Upper lobe of right lung (tissue), 1 donor: ENCODE measurements around the gene SLC39A7. TPM values are rescaled to one million over a fixed set of nuclear protein-coding genes. Genes with fewer than 3 reads are reported as not detected.

Source experiments
- ATAC-seq: fragments of 200-7000 bp; cut with Tn5 transposase; one replicate; pipeline ENCODE4 v1.9.1; 2020; ENCODE audit warnings: mild to moderate bottlenecking, moderate library complexity
- DNase-seq: peaks from one replicate; pipeline ENCODE4 v3.0.0-alpha.2; 2020
- H3K27ac ChIP-seq: fragments of 200-600 bp; one replicate; pipeline ENCODE4 v1.8.0; 2022
- H3K27me3 ChIP-seq: fragments of 200-600 bp; one replicate; pipeline ENCODE4 v1.8.0; 2022; ENCODE audit warnings: mild to moderate bottlenecking
- H3K36me3 ChIP-seq: fragments of 200-600 bp; one replicate; pipeline ENCODE4 v1.8.0; 2022
- H3K4me1 ChIP-seq: fragments of 200-600 bp; one replicate; pipeline ENCODE4 v1.8.0; 2022
- H3K4me3 ChIP-seq: fragments of 200-600 bp; one replicate; pipeline ENCODE4 v1.8.0; 2022; ENCODE audit warnings: mild to moderate bottlenecking
- H3K9me3 ChIP-seq: fragments of 200-600 bp; one replicate; pipeline ENCODE4 v1.8.0; 2022
- intact Hi-C: fragments of 100-400 bp; cut with DNase I; formaldehyde crosslinking; loops from one replicate; pipeline ENCODE4 v1.11.0; 2022
- total RNA-seq: library from RNA; stranded (reverse); fragmentation: NEBNext Ultra II Directional; extraction: Animal tissue kit (Norgen Biotek cat#: 25700); gene quantifications from one replicate; pipeline ENCODE4 v1.2.1, GENCODE V29; 2021
- TF ChIP-seq, protein P1 (sequence below): fragments of 200-600 bp; IDR thresholded peaks from one replicate; pipeline ENCODE4 v1.8.0; 2022; ENCODE audit warnings: antibody characterized with exemption
- donor health status: DM: no; HTN: yes; CAD: no; lungs with severe emphysema.

The SLC39A7 gene
- total RNA-seq, 1 donor from 2014 or later: 89.1 TPM

DNA sequence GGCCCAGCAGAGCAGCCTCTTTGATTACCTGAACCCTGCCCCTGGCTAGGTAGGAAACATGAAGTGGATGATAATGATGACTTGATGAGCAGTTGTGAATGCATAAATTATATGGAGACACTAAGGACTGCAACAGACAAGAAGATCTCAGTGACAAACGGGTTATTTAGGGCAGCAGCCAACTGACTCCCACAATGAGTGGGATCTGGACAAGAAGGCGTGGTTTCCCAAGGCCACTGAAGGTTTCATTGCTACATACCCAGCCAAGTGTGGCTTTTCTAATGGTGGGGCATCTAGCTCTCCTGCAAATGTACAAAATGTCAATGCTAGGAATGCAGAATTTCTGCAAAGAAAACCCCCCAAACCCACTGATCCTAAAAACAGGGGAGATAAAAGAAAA lies 37.1 kb downstream of the SLC39A7 start:
- H3K9me3 ChIP-seq: no peaks in the 10 kb centered on the region
- no peak for ATAC-seq
- no peaks in the 10 kb centered on the region for H3K4me1 ChIP-seq
- no peak for DNase-seq
- no peak overlapping the region for H3K4me3 ChIP-seq
- H3K27ac ChIP-seq: no peak overlapping the region
- TF ChIP-seq, protein P1, sequence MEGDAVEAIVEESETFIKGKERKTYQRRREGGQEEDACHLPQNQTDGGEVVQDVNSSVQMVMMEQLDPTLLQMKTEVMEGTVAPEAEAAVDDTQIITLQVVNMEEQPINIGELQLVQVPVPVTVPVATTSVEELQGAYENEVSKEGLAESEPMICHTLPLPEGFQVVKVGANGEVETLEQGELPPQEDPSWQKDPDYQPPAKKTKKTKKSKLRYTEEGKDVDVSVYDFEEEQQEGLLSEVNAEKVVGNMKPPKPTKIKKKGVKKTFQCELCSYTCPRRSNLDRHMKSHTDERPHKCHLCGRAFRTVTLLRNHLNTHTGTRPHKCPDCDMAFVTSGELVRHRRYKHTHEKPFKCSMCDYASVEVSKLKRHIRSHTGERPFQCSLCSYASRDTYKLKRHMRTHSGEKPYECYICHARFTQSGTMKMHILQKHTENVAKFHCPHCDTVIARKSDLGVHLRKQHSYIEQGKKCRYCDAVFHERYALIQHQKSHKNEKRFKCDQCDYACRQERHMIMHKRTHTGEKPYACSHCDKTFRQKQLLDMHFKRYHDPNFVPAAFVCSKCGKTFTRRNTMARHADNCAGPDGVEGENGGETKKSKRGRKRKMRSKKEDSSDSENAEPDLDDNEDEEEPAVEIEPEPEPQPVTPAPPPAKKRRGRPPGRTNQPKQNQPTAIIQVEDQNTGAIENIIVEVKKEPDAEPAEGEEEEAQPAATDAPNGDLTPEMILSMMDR: no peak
- H3K27me3 ChIP-seq: peaks cover 23% of the 10 kb centered on the region
- no peaks in the 10 kb centered on the region for H3K36me3 ChIP-seq
- intact Hi-C loops: no loop called here

DNA sequence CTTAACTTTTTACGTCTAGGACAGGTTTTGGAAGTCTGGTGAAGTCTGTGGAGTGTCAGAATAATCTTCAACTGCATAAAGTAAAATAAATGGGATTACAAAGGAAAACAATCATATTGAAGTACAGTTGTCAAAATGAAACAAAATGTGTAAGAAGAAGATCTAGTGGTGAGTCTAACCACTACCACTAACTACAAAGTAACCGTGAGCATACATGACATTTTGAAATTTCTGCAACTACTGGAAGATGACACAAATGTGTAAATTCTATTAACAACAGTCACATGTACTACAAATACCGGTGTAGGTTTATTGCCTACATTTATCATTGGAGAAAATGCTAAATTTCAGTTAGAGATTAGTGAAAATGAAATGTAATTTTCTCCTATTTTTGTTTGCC lies 41.3 kb downstream of the SLC39A7 start:
- Histone ChIP-seq H3K4me1 (no peaks in the 10 kb centered on the region), H3K27me3 (no peaks in the 10 kb centered on the region), H3K9me3 (no peaks in the 10 kb centered on the region), H3K27ac (no peak overlapping the region), H3K4me3 (no peak overlapping the region), H3K36me3 (no peaks in the 10 kb centered on the region)
- ATAC-seq: no peak
- intact Hi-C loops: loop anchor here (10.0 kb wide), 3 partner anchors 77 to 227 kb away; no protein-coding TSS in a partner anchor
- TF ChIP-seq, protein P1: no peak
- no peak for DNase-seq

DNA sequence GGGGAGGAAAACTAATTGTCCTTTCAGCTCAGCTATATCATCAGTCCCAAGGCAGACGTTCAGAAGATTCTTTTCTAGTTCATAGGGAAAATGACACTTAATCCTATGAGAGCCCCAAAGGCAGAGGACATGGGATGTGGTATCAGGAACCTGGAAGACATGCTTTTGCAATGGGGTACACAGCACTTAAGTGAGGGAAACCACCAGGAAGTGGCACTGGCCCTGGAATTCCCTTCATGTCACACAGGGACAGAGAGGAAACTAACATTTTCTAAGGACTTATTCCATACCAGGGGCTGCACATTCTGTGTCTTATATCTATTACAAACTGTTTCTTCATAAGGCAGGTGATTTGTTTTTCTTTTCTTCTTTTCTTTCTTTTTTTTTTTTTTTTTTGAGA lies 42.8 kb downstream of the SLC39A7 start:
- H3K27me3 ChIP-seq: no peaks in the 10 kb centered on the region
- no peak for ATAC-seq
- no peaks in the 10 kb centered on the region for H3K36me3 ChIP-seq
- H3K9me3 ChIP-seq: no peaks in the 10 kb centered on the region
- intact Hi-C loops: loop anchor here (10.0 kb wide), 3 partner anchors 79 to 229 kb away; no protein-coding TSS in a partner anchor
- H3K4me1 ChIP-seq: peaks cover 4% of the 10 kb centered on the region
- TF ChIP-seq, protein P1: no peak
- no peak overlapping the region for H3K4me3 ChIP-seq
- no peak overlapping the region for H3K27ac ChIP-seq
- no peak for DNase-seq

DNA sequence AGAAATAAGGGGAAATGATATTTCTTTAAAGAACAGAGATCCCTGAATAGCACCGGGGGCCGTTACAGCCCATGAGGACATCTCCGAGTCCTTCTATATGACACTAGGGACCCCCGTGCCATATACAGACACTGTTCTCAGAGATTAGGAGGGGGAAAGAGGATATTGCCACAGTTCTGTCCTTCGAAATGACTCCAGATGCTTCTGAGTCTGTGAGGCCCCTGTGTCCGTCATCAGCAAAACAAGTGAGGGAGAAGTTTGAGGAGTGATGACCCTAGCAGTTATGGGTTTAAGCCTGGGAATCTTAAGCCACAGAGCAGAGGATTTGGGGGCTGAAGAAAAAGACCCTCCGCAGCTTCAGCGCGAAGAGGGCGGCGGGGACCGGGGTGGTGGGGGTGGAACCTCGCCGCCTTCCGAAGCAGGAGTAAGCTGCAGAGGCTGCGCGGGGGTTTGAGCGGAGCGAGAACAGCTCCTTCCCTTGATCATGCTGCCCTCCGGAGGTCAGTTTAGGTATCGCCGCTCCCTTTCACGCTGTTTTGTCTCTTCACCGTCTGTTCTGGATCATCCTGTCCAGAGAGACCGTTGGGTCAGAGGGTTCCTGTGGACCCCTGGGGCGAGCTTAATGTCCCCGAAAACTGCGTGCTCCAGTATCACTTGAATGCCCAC lies 47.4 kb downstream of the SLC39A7 start:
- no peaks in the 10 kb centered on the region for H3K9me3 ChIP-seq
- TF ChIP-seq, protein P1: peak; percentile 99
- peak overlapping the region; percentile 59 for H3K4me3 ChIP-seq
- H3K4me1 ChIP-seq: peaks cover 21% of the 10 kb centered on the region
- ATAC-seq (peak; percentile 85), DNase-seq (peak; percentile 91)
- H3K27me3 ChIP-seq: no peaks in the 10 kb centered on the region
- H3K36me3 ChIP-seq: peaks cover 18% of the 10 kb centered on the region
- peak overlapping the region; percentile 81 for H3K27ac ChIP-seq
- intact Hi-C loops: loop anchor here (10.0 kb wide), 3 partner anchors 83 to 233 kb away; no protein-coding TSS in a partner anchor

DNA sequence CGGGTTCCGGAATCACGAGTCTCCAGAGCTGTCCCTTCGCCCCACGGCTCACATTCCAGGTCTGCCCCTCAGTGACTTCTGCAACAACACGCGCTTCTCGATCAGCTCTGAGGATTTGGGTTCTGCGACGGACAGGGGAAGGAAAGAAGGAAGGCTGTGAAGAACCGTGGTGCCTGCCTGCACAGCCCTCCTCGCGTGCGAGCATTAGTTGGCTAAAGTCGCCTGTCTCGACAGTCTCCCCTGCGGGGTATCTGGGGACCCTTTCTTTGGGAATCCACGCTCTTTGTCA lies 47.9 kb downstream of the SLC39A7 start:
- TF ChIP-seq, protein P1: no peak
- Histone ChIP-seq H3K4me3 (peak overlapping the region; percentile 59), H3K36me3 (peaks cover 18% of the 10 kb centered on the region), H3K27ac (peak overlapping the region; percentile 81), H3K9me3 (no peaks in the 10 kb centered on the region), H3K4me1 (peaks cover 21% of the 10 kb centered on the region), H3K27me3 (no peaks in the 10 kb centered on the region)
- intact Hi-C loops: loop anchor here (10.0 kb wide), 3 partner anchors 84 to 234 kb away; no protein-coding TSS in a partner anchor
- DNase-seq (peak; percentile 69), ATAC-seq (peak; percentile 1)
